Mammary microvascular endothelial cell (primary cell): ENCODE measurements around the gene ZNF432. TPM values are rescaled to one million over a fixed set of nuclear protein-coding genes. Genes with fewer than 3 reads are reported as not detected.

ENCODE experiments used
- total RNA-seq: library from RNA; depleted of rRNA; stranded (reverse); fragments of >200 nt; gene quantifications from 2 replicates; pipeline ENCODE4 v1.2.3, GENCODE V29; 2015

Gene ZNF432
- total RNA-seq = 2.1 and 2.7 TPM in 2 replicates

GRCh38 chr19:52048555-52049501, at the start of gene ZNF432:
ZNF432 (minus strand) TSS chr19:52048838; CDS start chr19:52046868, 1,970 bp downstream.

GRCh38 chr19:52095172-52096014, 46.8 kb upstream of the ZNF432 start, which contains the start of gene ZNF841:
ZNF841 (minus strand) TSS chr19:52095765; CDS start chr19:52084801, 10,964 bp downstream.

GRCh38 chr19:52028027-52028779, 20.4 kb downstream of the ZNF432 start, which contains the start of gene ZNF614:
ZNF614 (minus strand) TSS chr19:52028379; CDS start chr19:52025745, 2,634 bp downstream.

GRCh38 chr19:52007806-52008557, 40.7 kb downstream of the ZNF432 start, which contains the start of gene ZNF615:
ZNF615 (minus strand) TSS chr19:52008211; CDS start chr19:52003711, 4,500 bp downstream.

GRCh38 chr19:51986309-51987291, 62.0 kb downstream of the ZNF432 start, which contains the start of gene ZNF350:
ZNF350 (minus strand) TSS chr19:51986840; CDS start chr19:51974360, 12,480 bp downstream.

Other genes starting within 250 kb of the ZNF432 start
- 0.87 and 1.3 TPM in 2 replicates for gene ZNF577, start 160.9 kb downstream of the ZNF432 start, total RNA-seq
- gene ZNF649, start 143.8 kb downstream of the ZNF432 start, total RNA-seq = 4.3 and 4.5 TPM in 2 replicates
- 3.1 TPM in 2 replicates for gene ZNF613, start 121.4 kb downstream of the ZNF432 start, total RNA-seq
- gene ZNF350, start 62.0 kb downstream of the ZNF432 start, total RNA-seq = 3.1 and 4.7 TPM in 2 replicates
- 5.1 and 7.7 TPM in 2 replicates for gene ZNF615, start 40.6 kb downstream of the ZNF432 start, total RNA-seq
- 5.7 and 6.0 TPM in 2 replicates for gene ZNF614, start 20.5 kb downstream of the ZNF432 start, total RNA-seq
- 5.7 and 6.7 TPM in 2 replicates for gene ZNF841, start 46.9 kb upstream of the ZNF432 start, total RNA-seq
- gene ZNF616, start 91.1 kb upstream of the ZNF432 start, total RNA-seq = 4.4 and 4.7 TPM in 2 replicates
- 3.3 and 4.2 TPM in 2 replicates for gene ZNF836, start 122.8 kb upstream of the ZNF432 start, total RNA-seq
- 283 and 294 TPM in 2 replicates for gene PPP2R1A, start 141.2 kb upstream of the ZNF432 start, total RNA-seq
- 5.4 and 8.3 TPM in 2 replicates for gene ZNF766, start 220.7 kb upstream of the ZNF432 start, total RNA-seq
- gene ZNF480, start 248.3 kb upstream of the ZNF432 start, total RNA-seq = 5.1 and 6.2 TPM in 2 replicates